K562 (cell line): ENCODE measurements around the gene TLX2. TPM values are rescaled to one million over a fixed set of nuclear protein-coding genes. Genes with fewer than 3 reads are reported as not detected.

Experiments
- HCFC1 ChIP-seq: IDR thresholded peaks from 2 replicates; pipeline ENCODE4 v1.6.1; 2012; ENCODE audit warnings: low read depth, low read length, improper control_type of control experiment
- MTA1 ChIP-seq: fragments of 450-650 bp; IDR thresholded peaks from 2 replicates; pipeline ENCODE4 v1.6.1; 2017; ENCODE audit warnings: borderline replicate concordance
- NFRKB ChIP-seq: fragments of 450-650 bp; IDR thresholded peaks from 2 replicates; pipeline ENCODE4 v1.6.1; 2016; ENCODE audit warnings: low read depth
- RCOR1 ChIP-seq, 2 experiments: IDR thresholded peaks; 2 replicates each; pipeline ENCODE4 v1.6.1; 2012; ENCODE audit warnings: low read depth in 2 of 2, low read length in 2 of 2, borderline replicate concordance in 1 of 2, improper control_type of control experiment in 1 of 2
- RUNX1 ChIP-seq: sonication (generic); IDR thresholded peaks from 2 replicates; pipeline ENCODE4 v1.6.1; 2016; ENCODE audit warnings: antibody characterized with exemption, low read depth
- SAP30 ChIP-seq: fragments of 200-600 bp; sonication (generic); IDR thresholded peaks from 2 replicates; pipeline ENCODE4 v1.6.1; 2012; ENCODE audit warnings: borderline replicate concordance, low read depth, mild to moderate bottlenecking, moderate library complexity, low read length, control low read depth, inconsistent platforms; ENCODE audit not compliant: insufficient read depth, poor library complexity, severe bottlenecking
- SMARCA4 ChIP-seq: fragments of 450-650 bp; IDR thresholded peaks from 2 replicates; pipeline ENCODE4 v1.6.1; 2016
- SMARCE1 ChIP-seq: fragments of 450-650 bp; IDR thresholded peaks from 2 replicates; pipeline ENCODE4 v1.7.1; 2016; ENCODE audit warnings: mild to moderate bottlenecking
- TBP ChIP-seq: optimal IDR thresholded peaks from 2 replicates; pipeline ENCODE3; 2011; ENCODE audit warnings: low read depth, low read length, improper control_type of control experiment
- U2AF1 ChIP-seq: fragments of 200-400 bp; formaldehyde crosslinking; optimal IDR thresholded peaks from 2 replicates; pipeline ENCODE3; 2017; ENCODE audit warnings: mild to moderate bottlenecking, low read depth, low read length, moderate library complexity
- ZEB2 ChIP-seq: fragments of 450-650 bp; IDR thresholded peaks from 2 replicates; pipeline ENCODE4 v1.6.1; 2016
- ZFP30 ChIP-seq: fragments of 250-450 bp; sonication (Bioruptor Pico); IDR thresholded peaks from 2 replicates; pipeline ENCODE4 v1.8.0; 2022; ENCODE audit warnings: moderate library complexity, mild to moderate bottlenecking, inconsistent platforms, borderline replicate concordance
- ZNF124 ChIP-seq: sonication (generic); formaldehyde crosslinking; IDR thresholded peaks from 2 replicates; pipeline ENCODE4 v1.8.1; 2022; ENCODE audit warnings: missing genetic modification reagents
- ZNF354B ChIP-seq: fragments of 250-450 bp; sonication (Bioruptor Pico); IDR thresholded peaks from 2 replicates; pipeline ENCODE4 v1.4.0; 2020
- polyA plus RNA-seq, 8 experiments: library from polyadenylated mRNA; depleted of rRNA in 4 of 8; stranded (reverse) in 5 of 8; unstranded in 3 of 8; fragments of >200 nt; fragmentation: Nextera tagmentation in 2 of 8; fragmentation: Illumina TruSeq in 1 of 8; extraction: Ambion mirVana in 2 of 8; extraction: Trizol in 1 of 8; gene quantifications; 2 replicates each; pipeline versions ENCODE4 v1.2.1 to v1.2.3, GENCODE V29; 2011 to 2014; ENCODE audit warnings: inconsistent platforms in 1 of 8, missing spikeins in 1 of 8
- total RNA-seq, 7 experiments: library from RNA; depleted of rRNA in 6 of 7; stranded (reverse); fragments of >200 nt in 6 of 7; fragmentation: Illumina TruSeq in 2 of 7; extraction: Trizol in 2 of 7; gene quantifications; 2 replicates each; pipeline versions ENCODE4 v1.2.1 to v1.2.3, GENCODE V29; 2011 to 2021; ENCODE audit warnings: low replicate concordance in 1 of 7
- TF ChIP-seq, protein P1 (sequence below): fragments of 450-650 bp; IDR thresholded peaks from 2 replicates; pipeline ENCODE4 v1.6.1; 2017; ENCODE audit warnings: antibody characterized with exemption
- TF ChIP-seq, protein P2 (sequence below): fragments of 150-350 bp; IDR thresholded peaks from 2 replicates; pipeline ENCODE4 v1.6.1; 2014; ENCODE audit warnings: low read depth, mild to moderate bottlenecking, low read length, borderline replicate concordance
- TF ChIP-seq, protein P3 (sequence below), 2 experiments: fragments of 450-650 bp in 1 of 2; sonication (generic) in 1 of 2; formaldehyde crosslinking; conservative IDR thresholded peaks; 2 replicates each; pipeline versions ENCODE4 v1.4.0 to v1.8.1; 2020 to 2022; ENCODE audit warnings: mild to moderate bottlenecking in 1 of 2, missing genetic modification reagents in 1 of 2
- TF ChIP-seq, protein P4 (sequence below), 3 experiments: fragments of 200-800 bp in 1 of 3; fragments of 250-450 bp in 1 of 3; fragments of 450-650 bp in 1 of 3; sonication (Bioruptor Pico) in 1 of 3; sonication (Bioruptor generic) in 1 of 3; formaldehyde crosslinking in 1 of 3; IDR thresholded peaks; 2 replicates each; pipeline versions ENCODE4 v1.6.1 to v1.8.0; 2016 to 2022; ENCODE audit warnings: mild to moderate bottlenecking in 2 of 3, missing genetic modification characterization in 2 of 3, missing compliant biosample characterization in 1 of 3, moderate library complexity in 1 of 3

TLX2 gene
- total and polyA plus RNA-seq, 9 of the 15 experiments (the other 6 are each of a cell fraction or from before 2014, with no cell fraction given): not detected

DNA sequence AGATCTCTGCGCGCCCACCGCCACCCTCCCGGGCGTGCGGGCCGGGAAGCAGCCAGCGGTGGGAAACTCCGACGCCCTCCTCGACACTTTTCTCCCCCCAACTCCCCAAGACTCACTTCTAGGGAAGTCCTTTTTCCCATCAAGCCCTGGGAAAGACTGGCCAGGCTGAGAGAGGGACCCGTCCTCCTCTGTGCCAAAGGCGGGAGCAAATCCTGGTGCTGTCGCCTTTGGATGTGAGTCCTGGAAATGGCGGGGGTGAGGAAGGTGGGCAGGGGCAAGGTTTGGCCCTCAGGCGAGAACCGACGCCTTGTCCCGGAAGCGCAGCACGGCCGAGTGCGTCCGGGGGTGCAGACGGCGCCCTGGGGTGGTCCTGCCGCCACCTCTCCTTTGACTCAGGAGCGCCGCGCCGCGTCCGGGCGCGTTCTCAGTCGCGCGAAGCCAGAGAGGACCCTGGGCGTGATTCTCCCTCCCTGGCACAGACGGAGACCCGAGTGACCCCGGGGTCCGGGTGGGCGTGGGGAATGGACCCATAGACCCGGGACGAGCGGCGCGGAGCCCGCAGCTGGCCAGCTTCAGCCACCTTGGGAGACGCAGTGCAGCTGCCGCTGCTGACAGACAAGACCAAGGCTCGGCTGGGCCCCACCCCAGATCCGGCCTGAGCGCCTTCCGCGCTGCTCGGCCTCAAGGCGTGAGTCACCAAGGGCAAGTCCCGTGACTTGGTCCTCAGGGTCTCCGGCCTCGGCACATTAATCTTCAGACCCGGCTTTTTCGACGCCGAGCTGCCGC lies 11.3 kb upstream of the TLX2 start (continued):
- TF ChIP-seq ZEB2 (0 out of 2 replicates have a peak, but pooled peaks have one; percentile 13), ZNF124 (CRISPR knock-in tag) (no peak), SMARCA4 (peak; percentile 68), U2AF1 (no peak), HCFC1 (no peak; the same call in 1 of the 2 replicates), RUNX1 (no peak), ZNF354B (no peak), RCOR1 (IDR thresholded peaks at IDR 0.05; ENCODE audit: borderline replicate concordance in 1 of 2, low read depth in 2 of 2, low read length in 2 of 2) (no peak; a peak in 1 of 4 replicates), ZFP30 (CRISPR knock-in tag) (no peak), SMARCE1 (peak; percentile 76), NFRKB (peak; percentile 68), TBP (peak; percentile 77), MTA1 (0 out of 2 replicates have a peak, but pooled peaks have one; percentile 27), SAP30 (no peak)
- TF ChIP-seq, protein P1, sequence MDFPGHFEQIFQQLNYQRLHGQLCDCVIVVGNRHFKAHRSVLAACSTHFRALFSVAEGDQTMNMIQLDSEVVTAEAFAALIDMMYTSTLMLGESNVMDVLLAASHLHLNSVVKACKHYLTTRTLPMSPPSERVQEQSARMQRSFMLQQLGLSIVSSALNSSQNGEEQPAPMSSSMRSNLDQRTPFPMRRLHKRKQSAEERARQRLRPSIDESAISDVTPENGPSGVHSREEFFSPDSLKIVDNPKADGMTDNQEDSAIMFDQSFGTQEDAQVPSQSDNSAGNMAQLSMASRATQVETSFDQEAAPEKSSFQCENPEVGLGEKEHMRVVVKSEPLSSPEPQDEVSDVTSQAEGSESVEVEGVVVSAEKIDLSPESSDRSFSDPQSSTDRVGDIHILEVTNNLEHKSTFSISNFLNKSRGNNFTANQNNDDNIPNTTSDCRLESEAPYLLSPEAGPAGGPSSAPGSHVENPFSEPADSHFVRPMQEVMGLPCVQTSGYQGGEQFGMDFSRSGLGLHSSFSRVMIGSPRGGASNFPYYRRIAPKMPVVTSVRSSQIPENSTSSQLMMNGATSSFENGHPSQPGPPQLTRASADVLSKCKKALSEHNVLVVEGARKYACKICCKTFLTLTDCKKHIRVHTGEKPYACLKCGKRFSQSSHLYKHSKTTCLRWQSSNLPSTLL: no peak
- TF ChIP-seq, protein P2, sequence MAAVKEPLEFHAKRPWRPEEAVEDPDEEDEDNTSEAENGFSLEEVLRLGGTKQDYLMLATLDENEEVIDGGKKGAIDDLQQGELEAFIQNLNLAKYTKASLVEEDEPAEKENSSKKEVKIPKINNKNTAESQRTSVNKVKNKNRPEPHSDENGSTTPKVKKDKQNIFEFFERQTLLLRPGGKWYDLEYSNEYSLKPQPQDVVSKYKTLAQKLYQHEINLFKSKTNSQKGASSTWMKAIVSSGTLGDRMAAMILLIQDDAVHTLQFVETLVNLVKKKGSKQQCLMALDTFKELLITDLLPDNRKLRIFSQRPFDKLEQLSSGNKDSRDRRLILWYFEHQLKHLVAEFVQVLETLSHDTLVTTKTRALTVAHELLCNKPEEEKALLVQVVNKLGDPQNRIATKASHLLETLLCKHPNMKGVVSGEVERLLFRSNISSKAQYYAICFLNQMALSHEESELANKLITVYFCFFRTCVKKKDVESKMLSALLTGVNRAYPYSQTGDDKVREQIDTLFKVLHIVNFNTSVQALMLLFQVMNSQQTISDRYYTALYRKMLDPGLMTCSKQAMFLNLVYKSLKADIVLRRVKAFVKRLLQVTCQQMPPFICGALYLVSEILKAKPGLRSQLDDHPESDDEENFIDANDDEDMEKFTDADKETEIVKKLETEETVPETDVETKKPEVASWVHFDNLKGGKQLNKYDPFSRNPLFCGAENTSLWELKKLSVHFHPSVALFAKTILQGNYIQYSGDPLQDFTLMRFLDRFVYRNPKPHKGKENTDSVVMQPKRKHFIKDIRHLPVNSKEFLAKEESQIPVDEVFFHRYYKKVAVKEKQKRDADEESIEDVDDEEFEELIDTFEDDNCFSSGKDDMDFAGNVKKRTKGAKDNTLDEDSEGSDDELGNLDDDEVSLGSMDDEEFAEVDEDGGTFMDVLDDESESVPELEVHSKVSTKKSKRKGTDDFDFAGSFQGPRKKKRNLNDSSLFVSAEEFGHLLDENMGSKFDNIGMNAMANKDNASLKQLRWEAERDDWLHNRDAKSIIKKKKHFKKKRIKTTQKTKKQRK: no peak
- TF ChIP-seq, protein P3, sequence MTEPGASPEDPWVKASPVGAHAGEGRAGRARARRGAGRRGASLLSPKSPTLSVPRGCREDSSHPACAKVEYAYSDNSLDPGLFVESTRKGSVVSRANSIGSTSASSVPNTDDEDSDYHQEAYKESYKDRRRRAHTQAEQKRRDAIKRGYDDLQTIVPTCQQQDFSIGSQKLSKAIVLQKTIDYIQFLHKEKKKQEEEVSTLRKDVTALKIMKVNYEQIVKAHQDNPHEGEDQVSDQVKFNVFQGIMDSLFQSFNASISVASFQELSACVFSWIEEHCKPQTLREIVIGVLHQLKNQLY (CRISPR knock-in tag; conservative IDR thresholded peaks at IDR 0.05): no peak
- TF ChIP-seq, protein P4, sequence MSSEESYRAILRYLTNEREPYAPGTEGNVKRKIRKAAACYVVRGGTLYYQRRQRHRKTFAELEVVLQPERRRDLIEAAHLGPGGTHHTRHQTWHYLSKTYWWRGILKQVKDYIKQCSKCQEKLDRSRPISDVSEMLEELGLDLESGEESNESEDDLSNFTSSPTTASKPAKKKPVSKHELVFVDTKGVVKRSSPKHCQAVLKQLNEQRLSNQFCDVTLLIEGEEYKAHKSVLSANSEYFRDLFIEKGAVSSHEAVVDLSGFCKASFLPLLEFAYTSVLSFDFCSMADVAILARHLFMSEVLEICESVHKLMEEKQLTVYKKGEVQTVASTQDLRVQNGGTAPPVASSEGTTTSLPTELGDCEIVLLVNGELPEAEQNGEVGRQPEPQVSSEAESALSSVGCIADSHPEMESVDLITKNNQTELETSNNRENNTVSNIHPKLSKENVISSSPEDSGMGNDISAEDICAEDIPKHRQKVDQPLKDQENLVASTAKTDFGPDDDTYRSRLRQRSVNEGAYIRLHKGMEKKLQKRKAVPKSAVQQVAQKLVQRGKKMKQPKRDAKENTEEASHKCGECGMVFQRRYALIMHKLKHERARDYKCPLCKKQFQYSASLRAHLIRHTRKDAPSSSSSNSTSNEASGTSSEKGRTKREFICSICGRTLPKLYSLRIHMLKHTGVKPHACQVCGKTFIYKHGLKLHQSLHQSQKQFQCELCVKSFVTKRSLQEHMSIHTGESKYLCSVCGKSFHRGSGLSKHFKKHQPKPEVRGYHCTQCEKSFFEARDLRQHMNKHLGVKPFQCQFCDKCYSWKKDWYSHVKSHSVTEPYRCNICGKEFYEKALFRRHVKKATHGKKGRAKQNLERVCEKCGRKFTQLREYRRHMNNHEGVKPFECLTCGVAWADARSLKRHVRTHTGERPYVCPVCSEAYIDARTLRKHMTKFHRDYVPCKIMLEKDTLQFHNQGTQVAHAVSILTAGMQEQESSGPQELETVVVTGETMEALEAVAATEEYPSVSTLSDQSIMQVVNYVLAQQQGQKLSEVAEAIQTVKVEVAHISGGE (CRISPR knock-in tag; IDR thresholded peaks at IDR 0.05): no peak
